T-helper 1 cell treated with Interleukin-12 subunit alpha and Interleukin-12 subunit beta and Interleukin-4 antibody, amounts not matched to agents 30 μg/mL and 1 μg/mL, for 36 hours (primary cell): Measurements from ENCODE around the gene SPTLC2.
"Not testable (repeated sequence)": the region's sequence is repeated elsewhere in the genome, so short reads cannot be mapped to it uniquely, and the experiment has no call there.

ENCODE experiments used
- H3K27ac Mint-ChIP-seq: one replicate; pipeline ENCODE4 v1.8.0; 2021; ENCODE audit warnings: mild to moderate bottlenecking, mixed read lengths
- H3K27me3 Mint-ChIP-seq: one replicate; pipeline ENCODE4 v1.8.0; 2021; ENCODE audit warnings: low read depth, mixed read lengths
- H3K36me3 Mint-ChIP-seq: one replicate; pipeline ENCODE4 v1.8.0; 2021; ENCODE audit warnings: low read depth, mixed read lengths
- H3K4me1 Mint-ChIP-seq: one replicate; pipeline ENCODE4 v1.8.0; 2021; ENCODE audit warnings: low read depth, mixed read lengths
- H3K4me3 Mint-ChIP-seq: one replicate; pipeline ENCODE4 v1.8.0; 2021; ENCODE audit warnings: mild to moderate bottlenecking, moderate library complexity, mixed read lengths
- H3K9me3 Mint-ChIP-seq: one replicate; pipeline ENCODE4 v1.8.0; 2021; ENCODE audit warnings: mixed read lengths

SPTLC2 gene

GRCh38 chr14:77561881-77562280, 54.6 kb downstream of the SPTLC2 start:
- Mint-ChIP-seq H3K4me1 (peaks cover 10% of the 10 kb centered on the region), H3K9me3 (no peaks in the 10 kb centered on the region), H3K27me3 (no peaks in the 10 kb centered on the region), H3K36me3 (peaks cover 38% of the 10 kb centered on the region), H3K27ac (no peak overlapping the region), H3K4me3 (no peak overlapping the region)

GRCh38 chr14:77559381-77559780, 57.1 kb downstream of the SPTLC2 start:
- Mint-ChIP-seq H3K36me3 (peaks cover 47% of the 10 kb centered on the region), H3K27me3 (no peaks in the 10 kb centered on the region), H3K27ac (no peak overlapping the region), H3K9me3 (no peaks in the 10 kb centered on the region), H3K4me1 (peaks cover 16% of the 10 kb centered on the region), H3K4me3 (no peak overlapping the region)

GRCh38 chr14:77557391-77557790, 59.0 kb downstream of the SPTLC2 start:
- Mint-ChIP-seq H3K27me3 (no peaks in the 10 kb centered on the region), H3K36me3 (peaks cover 45% of the 10 kb centered on the region), H3K4me3 (no peak overlapping the region), H3K27ac (peak overlapping the region; percentile 18), H3K9me3 (no peaks in the 10 kb centered on the region), H3K4me1 (peaks cover 25% of the 10 kb centered on the region)

DNA sequence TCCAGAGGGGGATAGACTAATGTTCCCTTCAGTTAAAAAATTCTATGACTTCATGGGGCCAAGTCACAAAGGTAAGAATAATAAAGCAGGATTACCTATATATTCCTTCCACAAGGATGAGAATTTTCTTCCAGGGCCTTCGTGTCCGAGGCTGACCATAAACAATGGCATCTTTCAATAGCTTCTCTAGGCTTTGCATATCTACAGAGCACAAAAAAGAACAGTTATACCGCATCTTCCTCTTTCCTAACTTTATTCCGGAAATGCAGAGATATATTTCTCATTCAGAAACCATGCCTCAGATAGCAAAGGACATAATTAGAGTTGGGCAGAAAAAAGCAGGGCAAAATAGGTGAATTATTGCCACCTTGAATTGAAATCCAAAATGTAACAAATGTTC, 59.5 kb downstream of the SPTLC2 start:
- no peaks in the 10 kb centered on the region for H3K9me3 Mint-ChIP-seq
- peaks cover 25% of the 10 kb centered on the region for H3K4me1 Mint-ChIP-seq
- no peaks in the 10 kb centered on the region for H3K27me3 Mint-ChIP-seq
- no peak overlapping the region for H3K4me3 Mint-ChIP-seq
- peak overlapping the region; percentile 18 for H3K27ac Mint-ChIP-seq
- peaks cover 45% of the 10 kb centered on the region for H3K36me3 Mint-ChIP-seq

DNA sequence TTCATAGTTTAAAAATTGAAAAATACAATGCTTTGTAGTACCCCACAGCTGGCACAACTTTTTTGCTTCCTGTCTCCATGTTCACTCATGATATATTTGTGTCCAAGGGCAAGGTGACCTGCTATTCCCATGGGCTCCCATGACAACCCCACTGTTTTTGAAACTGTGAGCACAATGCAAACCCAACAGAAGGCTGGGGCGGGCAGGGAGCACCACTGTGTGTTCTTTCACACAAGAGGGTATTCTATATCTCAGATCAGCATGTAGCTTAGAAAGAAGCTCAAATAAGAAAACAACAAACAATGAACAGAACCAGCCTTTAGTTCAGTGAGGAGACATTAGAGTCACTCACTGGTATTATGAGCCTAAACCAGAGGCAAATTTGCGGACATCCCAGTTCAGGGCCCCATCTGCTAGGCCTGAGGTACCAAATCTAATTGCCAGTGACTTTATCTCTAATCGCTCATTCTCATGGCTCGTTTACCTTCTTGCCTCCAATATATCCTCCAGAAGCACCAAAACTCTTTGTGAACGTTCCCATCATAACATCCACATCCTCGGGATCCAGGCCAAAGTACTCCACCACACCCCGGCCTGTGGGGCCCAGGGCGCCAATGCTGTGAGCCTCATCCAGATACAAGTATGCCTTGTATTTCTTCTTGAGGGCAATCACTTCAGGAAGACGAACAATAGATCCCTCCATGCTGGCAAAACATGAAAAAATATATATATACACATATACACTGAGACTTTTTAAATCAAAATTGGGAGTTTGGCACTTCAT, 61.4 kb downstream of the SPTLC2 start:
- peak overlapping the region; percentile 75 for H3K27ac Mint-ChIP-seq
- H3K4me1 Mint-ChIP-seq: peaks cover 23% of the 10 kb centered on the region
- no peaks in the 10 kb centered on the region for H3K9me3 Mint-ChIP-seq
- no peaks in the 10 kb centered on the region for H3K27me3 Mint-ChIP-seq
- H3K4me3 Mint-ChIP-seq: no peak overlapping the region
- H3K36me3 Mint-ChIP-seq: peaks cover 41% of the 10 kb centered on the region

- peak overlapping the region; percentile 75 for H3K27ac Mint-ChIP-seq
- H3K4me1 Mint-ChIP-seq: peaks cover 23% of the 10 kb centered on the region
- no peaks in the 10 kb centered on the region for H3K27me3 Mint-ChIP-seq
- no peaks in the 10 kb centered on the region for H3K9me3 Mint-ChIP-seq
- peaks cover 47% of the 10 kb centered on the region for H3K36me3 Mint-ChIP-seq
- H3K4me3 Mint-ChIP-seq: peak overlapping the region; percentile 61
Measured at GRCh38 chr14:77554207-77554606, 62.2 kb downstream of the SPTLC2 start.

DNA sequence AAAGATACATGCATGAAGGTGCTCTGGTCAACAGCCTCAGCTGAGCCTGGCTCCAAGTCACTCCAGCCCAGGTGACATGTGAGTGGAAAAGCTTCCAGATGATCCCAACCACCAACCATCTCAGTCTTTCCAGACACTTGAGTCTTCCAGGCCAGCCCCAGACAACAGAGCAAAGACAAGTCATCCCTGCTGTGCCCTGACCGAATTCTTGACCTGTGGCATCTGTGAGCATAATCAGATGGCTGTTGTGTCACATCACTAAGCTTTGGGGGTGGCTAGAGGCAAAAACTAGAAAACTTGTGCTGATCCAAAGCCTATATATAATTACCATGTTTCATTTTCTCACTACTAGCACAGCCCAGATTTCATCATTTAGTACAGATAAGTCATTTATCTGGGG, 67.0 kb downstream of the SPTLC2 start:
- H3K27me3 Mint-ChIP-seq: no peaks in the 10 kb centered on the region
- peaks cover 10% of the 10 kb centered on the region for H3K4me1 Mint-ChIP-seq
- H3K36me3 Mint-ChIP-seq: peaks cover 37% of the 10 kb centered on the region
- H3K27ac Mint-ChIP-seq: no peak overlapping the region
- no peak overlapping the region for H3K4me3 Mint-ChIP-seq
- no peaks in the 10 kb centered on the region for H3K9me3 Mint-ChIP-seq

DNA sequence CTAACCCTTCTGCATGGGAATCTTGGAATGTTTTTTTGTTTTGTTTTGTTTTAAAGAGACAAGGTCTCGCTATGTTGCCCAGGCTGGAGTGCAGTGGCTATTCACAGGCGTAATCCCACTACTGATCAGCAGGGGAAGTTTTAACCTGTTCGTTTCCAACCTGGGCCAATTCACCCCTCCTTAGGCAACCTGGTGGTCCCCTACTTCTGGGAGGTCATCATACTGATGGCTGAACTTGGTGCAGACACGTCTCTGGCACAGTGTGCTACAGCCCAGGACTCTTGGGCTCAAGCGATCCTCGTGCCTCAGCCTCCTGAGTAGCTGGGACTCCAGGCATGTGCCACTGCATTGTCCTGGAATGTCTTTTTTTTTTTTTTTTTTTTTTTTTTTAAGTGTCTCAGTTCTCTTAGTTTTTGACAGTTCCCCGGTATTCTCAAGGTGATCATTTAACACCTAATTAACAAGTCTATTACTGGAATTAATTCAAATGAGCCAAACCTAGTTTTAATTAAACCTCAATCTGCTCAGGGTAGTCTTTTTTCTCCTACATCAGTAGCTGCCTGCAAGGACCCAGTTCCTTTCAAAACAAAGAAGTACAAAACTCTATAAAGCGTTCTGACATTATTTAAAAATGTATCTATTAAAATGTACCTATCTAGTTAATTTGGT, 68.8 kb downstream of the SPTLC2 start:
- Mint-ChIP-seq H3K9me3 (no peaks in the 10 kb centered on the region), H3K27me3 (no peaks in the 10 kb centered on the region), H3K4me1 (peaks cover 6% of the 10 kb centered on the region), H3K36me3 (peaks cover 32% of the 10 kb centered on the region), H3K4me3 (no peak overlapping the region), H3K27ac (no peak overlapping the region)

GRCh38 chr14:77545171-77545570, 71.3 kb downstream of the SPTLC2 start:
- Mint-ChIP-seq H3K36me3 (peaks cover 27% of the 10 kb centered on the region), H3K4me1 (peaks cover 13% of the 10 kb centered on the region)
- H3K9me3 Mint-ChIP-seq, H3K27ac Mint-ChIP-seq, H3K27me3 Mint-ChIP-seq, H3K4me3 Mint-ChIP-seq: not testable (repeated sequence)

- Mint-ChIP-seq H3K4me3 (no peak overlapping the region), H3K27ac (no peak overlapping the region), H3K27me3 (no peaks in the 10 kb centered on the region), H3K36me3 (peaks cover 23% of the 10 kb centered on the region), H3K9me3 (no peaks in the 10 kb centered on the region), H3K4me1 (peaks cover 13% of the 10 kb centered on the region)
Measured at GRCh38 chr14:77544571-77544970, 71.9 kb downstream of the SPTLC2 start.

- Mint-ChIP-seq H3K4me1 (peaks cover 13% of the 10 kb centered on the region), H3K36me3 (peaks cover 21% of the 10 kb centered on the region), H3K27ac (no peak overlapping the region), H3K9me3 (no peaks in the 10 kb centered on the region), H3K27me3 (no peaks in the 10 kb centered on the region), H3K4me3 (no peak overlapping the region)
Measured at GRCh38 chr14:77543637-77544334, 72.7 kb downstream of the SPTLC2 start.

GRCh38 chr14:77543240-77543551, 73.2 kb downstream of the SPTLC2 start:
- Mint-ChIP-seq H3K36me3 (peaks cover 18% of the 10 kb centered on the region), H3K4me3 (no peak overlapping the region), H3K27me3 (no peaks in the 10 kb centered on the region)

DNA sequence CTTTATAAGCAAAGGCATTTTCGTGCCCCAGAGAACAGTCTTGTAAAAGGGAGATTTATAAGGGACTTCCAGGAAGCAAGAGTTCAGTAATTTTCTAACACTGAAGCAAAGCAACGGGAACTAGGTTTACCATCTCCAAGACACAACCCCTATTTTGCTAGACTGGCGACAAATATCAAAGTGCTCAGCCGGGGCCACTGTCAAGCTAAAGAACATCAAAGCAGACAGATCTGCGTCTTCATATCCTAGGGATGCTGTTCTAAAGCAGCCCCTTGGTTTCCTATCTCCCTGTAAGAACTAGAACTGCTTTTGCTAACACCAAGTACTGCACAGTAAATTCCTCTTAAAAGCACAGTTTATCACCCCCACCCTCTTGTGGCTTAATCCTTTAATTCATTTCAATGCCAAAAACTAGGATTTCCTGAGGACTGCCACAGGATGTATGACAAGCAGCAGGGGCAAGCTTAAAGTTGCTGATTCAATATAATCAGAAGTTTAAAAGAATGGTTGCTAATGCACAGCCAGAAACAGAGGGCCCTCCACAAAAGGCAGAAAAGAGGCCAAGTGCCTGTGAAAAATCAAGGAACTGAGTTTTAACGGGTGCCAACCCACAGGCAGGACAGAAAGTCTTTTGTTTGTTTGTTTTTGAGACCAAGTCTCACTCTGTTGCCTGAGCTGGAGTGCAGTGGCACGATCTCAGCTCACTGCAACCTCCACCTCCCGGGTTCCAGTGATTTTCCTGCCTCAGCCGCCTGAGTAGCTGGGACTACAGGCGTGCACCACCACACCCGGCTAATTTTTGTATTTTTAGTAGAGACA, 73.8 kb downstream of the SPTLC2 start:
- no peaks in the 10 kb centered on the region for H3K9me3 Mint-ChIP-seq
- peak overlapping the region; percentile 38 for H3K27ac Mint-ChIP-seq
- H3K36me3 Mint-ChIP-seq: peaks cover 20% of the 10 kb centered on the region
- H3K4me3 Mint-ChIP-seq: no peak overlapping the region
- H3K27me3 Mint-ChIP-seq: no peaks in the 10 kb centered on the region
- peaks cover 13% of the 10 kb centered on the region for H3K4me1 Mint-ChIP-seq

More at GRCh38 chr14:77543240-77543551, 73.2 kb downstream of the SPTLC2 start:
- Mint-ChIP-seq H3K27ac (no peak overlapping the region), H3K4me1 (peaks cover 13% of the 10 kb centered on the region), H3K9me3 (no peaks in the 10 kb centered on the region)

DNA sequence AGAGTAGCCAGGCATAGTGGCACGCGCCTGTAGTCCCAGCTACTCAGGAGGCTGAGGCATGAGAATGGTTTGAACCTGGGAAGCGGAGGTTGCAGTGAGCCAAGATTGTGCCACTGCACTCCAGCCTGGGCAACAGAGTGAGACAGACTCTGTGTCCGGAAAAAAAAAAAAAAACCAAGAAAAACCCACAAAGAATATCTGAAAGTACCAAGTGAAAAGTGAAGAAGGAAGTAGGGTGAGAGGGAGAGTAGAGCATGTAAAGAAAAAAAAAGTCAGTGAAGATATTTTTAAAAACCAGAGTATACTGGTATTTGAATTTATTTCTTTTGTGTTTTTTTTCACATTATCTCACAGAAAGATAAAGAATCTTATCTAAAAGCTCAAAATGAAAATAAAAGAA, 74.5 kb downstream of the SPTLC2 start:
- H3K27me3 Mint-ChIP-seq: no peaks in the 10 kb centered on the region
- peaks cover 20% of the 10 kb centered on the region for H3K36me3 Mint-ChIP-seq
- peaks cover 13% of the 10 kb centered on the region for H3K4me1 Mint-ChIP-seq
- no peaks in the 10 kb centered on the region for H3K9me3 Mint-ChIP-seq
- H3K27ac Mint-ChIP-seq: no peak overlapping the region
- H3K4me3 Mint-ChIP-seq: no peak overlapping the region
